ENCODE measurements around the gene NKAPL.
"Not testable (repeated sequence)": the region's sequence is repeated elsewhere in the genome, so short reads cannot be mapped to it uniquely, and the experiment has no call there.

NKAPL gene

DNA sequence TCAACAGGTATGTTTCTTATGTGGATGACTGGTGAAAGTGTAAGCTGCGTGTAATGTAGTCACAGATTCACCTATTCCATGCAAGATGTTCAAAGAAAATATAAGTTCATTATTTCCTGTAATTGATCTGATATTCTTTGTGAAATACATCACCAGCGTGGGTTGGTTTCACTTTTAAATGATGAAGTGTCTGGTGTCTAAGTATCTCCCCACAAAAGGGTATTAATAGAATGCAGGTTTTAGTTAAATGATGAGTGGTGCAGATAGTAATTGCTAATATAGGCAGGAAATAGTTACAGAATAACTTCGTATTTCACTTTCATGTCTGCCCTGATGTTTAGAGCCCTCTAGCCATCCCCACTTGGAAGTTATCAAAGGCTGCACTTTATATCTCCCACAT, 44.5 kb downstream of the NKAPL start:
- DNase-seq = no peak

DNA sequence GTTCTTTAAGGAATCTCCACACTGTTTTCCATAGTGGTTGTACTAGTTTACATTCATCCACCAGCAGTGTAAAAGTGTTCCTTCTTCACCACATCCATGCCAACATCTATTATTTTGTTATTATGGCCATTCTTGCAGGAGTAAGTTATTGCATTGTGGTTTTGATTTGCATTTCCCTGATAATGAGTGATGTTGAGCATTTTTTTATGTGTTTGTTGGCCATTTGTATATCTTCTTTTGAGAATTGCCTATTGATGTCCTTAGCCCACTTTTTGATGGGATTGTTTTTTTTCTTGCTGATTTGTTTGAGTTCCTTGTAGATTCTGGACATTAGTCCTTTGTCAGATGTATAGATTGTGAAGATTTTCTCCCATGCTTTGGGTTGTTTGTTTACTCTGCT, 47.3 kb downstream of the NKAPL start:
- not testable (repeated sequence) for DNase-seq
